Stimulated activated CD8-positive, alpha-beta memory T cell treated with anti-CD3 and anti-CD28 coated beads, Interleukin-4, amount 100 ng/mL, for 24 hours (primary cell): ENCODE data around the gene RNASEH2C.
A peak's percentile ranks its signal among the peaks of the same experiment; 100 is the strongest.
"Not testable (repeated sequence)": the region's sequence is repeated elsewhere in the genome, so short reads cannot be mapped to it uniquely, and the experiment has no call there.

Experiments
- DNase-seq: peaks from one replicate; pipeline ENCODE4 v3.0.0-alpha.2; 2020; ENCODE audit warnings: low read depth

RNASEH2C gene

DNA sequence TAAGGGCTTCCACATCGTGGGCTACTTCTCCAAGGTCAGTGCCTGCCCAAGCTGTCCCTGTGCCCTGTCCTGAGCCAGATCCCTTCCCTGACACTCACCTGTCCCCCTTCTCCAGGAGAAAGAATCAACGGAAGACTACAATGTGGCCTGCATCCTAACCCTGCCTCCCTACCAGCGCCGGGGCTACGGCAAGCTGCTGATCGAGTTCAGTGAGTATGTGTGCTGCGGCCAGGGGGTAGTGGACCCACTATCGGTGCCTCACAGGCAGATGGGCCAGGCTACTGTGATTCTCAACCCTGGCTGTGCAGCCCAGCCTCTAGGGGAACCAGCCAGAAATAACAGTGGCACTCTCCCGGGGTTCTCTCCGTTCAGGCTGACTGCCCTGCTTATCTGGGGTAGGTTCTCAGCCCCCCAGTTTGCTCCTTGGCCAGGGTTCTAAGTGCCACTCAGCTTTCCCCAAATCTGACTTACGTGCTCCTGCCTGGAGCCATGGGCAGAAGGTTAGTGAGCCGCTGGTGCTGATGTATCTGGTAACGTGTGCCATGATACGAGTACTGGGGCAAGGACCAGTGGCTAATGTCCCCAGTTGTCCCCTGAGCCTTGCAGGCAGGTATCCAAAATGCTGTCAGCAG is 3.7 kb downstream of the RNASEH2C start:
- DNase-seq, result no peak

- no peak for DNase-seq
Measured at GRCh38 chr11:65716302-65716701, 4.3 kb downstream of the RNASEH2C start.

- DNase-seq, result no peak
Measured at GRCh38 chr11:65714433-65714832, 6.2 kb downstream of the RNASEH2C start.

DNA sequence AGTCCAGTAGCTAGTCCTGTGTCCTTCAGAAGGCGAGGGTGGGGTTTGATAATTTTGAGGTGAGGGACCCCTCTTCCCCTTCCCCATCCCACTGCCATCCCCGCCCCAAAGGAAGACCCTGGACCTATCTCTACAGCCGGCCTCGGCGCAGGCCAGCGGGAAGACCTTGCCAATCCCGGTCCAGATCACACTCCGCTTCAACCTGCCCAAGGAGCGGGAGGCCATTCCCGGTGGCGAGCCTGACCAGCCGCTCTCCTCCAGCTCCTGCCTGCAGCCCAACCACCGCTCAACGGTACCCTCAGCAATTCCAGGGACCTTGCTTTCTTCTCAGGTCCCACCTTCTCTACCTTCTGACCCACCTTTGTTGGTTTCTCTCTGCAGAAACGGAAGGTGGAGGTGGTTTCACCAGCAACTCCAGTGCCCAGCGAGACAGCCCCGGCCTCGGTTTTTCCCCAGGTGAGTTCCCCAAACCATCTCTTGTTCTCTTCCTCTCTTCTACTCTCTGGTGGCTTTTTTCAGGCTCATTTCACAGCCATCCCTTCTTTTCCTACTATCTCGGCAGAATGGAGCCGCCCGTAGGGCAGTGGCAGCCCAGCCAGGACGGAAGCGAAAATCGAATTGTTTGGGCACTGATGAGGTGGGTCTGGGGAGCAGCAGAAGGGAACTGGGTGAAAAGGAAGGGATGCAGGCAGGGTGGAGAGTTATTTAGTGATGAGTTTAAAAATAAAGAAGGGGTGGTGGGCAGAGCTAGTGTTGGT is 7.2 kb downstream of the RNASEH2C start:
- no peak for DNase-seq

DNA sequence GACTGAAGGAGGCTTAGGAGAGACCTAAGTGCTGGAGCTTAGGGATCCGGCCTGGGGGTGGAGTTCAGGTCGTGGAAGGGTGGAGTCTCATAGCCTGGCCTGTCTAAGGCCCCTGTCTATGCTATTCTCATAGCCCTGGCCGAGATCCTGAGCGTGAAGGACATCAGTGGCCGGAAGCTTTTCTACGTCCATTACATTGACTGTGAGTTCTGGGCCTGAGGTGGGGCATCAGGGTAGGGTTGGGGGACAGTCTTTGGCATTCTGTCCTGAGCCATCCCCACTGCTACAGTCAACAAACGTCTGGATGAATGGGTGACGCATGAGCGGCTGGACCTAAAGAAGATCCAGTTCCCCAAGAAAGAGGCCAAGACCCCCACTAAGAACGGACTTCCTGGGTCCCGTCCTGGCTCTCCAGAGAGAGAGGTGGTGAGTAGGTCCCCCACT is 7.9 kb downstream of the RNASEH2C start:
- DNase-seq, result no peak

DNA sequence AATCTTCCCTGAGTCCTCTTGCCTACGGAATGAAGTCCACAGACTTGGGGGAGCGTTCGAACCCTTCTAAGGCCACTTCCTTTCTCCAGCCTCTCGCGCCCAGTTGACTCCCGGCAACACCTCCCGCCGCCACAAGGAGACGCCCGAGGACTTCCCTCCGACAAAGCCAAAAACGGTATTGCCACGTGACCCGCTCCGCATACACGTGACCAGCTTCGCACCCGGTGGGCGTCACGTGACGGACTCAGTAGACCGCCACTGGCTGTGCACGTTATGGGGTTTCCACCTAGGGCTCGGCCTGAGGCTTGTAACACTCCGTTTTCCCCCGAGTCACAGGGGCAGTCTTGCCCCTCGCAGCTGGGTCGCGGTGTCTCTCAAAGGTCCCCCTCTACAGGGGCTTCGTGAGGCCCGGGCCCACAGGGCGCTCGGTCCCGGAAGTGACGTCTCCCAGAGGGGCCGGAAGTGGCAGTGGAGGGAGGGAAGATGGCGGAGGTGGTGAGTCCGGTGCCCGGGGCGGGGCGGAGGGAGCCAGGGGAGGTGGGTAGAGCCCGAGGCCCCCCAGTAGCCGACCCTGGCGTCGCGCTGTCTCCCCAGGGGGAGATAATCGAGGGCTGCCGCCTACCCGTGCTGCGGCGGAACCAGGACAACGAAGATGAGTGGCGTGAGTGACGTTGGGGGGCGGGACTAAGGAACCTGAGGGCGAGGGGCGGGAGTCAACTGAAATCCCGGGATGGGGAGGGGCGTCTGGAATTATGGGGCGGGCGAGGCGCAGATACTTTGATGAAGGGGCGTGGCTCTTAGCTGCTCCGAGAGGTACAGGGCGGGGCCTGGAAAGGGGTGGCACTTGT is 8.6 kb downstream of the RNASEH2C start, which contains the start of gene KAT5:
KAT5 (plus strand) TSS at position 468 of the 848 bp plus-strand sequence; CDS start at position 484, 16 bp downstream.
- DNase-seq, result peak; percentile 96

DNA sequence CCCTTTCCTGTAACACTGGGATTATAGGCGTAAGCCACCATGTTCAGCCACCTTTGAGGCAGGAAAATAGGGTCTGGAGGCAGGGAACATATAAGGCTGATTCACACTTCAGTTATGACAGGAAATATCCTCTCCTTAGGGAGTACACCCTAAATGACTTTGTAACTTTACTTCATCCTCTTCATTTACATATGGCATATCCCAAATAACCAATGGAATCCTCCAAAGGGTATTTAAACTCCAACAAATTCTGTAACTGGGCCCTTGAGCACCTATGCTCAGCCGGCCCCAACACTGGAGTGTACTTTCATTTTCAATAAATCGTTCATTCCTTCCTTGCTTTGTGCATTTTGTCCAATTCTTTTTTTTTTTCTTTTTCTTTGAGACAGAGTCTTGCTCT is 10.2 kb downstream of the RNASEH2C start:
- DNase-seq, result no peak

- DNase-seq, result no peak
Measured at GRCh38 chr11:65709661-65710060, 10.9 kb downstream of the RNASEH2C start.

- no peak for DNase-seq
Measured at GRCh38 chr11:65708451-65708850, 12.1 kb downstream of the RNASEH2C start.

- not testable (repeated sequence) for DNase-seq
Measured at GRCh38 chr11:65707002-65707401, 13.6 kb downstream of the RNASEH2C start.

GRCh38 chr11:65706303-65706763 is 14.3 kb downstream of the RNASEH2C start:
- peak; percentile 71 for DNase-seq

GRCh38 chr11:65703846-65704245 is 16.8 kb downstream of the RNASEH2C start:
- no peak for DNase-seq

- no peak for DNase-seq
Measured at GRCh38 chr11:65701686-65702085, 18.9 kb downstream of the RNASEH2C start.

DNA sequence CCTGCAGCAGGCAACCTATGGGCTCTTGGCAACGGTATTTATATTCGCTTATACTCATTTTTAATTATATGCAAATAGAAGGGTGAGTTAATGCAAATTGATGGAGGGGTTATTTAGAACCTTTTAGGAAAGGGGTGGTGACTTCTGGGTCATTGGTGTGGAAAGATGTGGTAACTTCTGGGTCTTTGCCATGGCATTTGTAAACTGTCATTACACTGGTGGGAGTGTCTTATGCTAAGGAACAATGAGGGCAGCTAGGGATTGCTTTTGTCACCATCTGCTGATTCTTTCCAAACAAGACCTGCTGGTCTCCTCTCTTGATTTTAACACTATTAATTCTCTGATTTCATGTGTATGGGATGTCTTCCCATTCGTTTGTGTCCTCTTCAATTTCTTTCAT is 20.2 kb downstream of the RNASEH2C start:
- DNase-seq, result no peak

- DNase-seq, result no peak
Measured at GRCh38 chr11:65699306-65699705, 21.3 kb downstream of the RNASEH2C start.

- DNase-seq, result no peak
Measured at GRCh38 chr11:65698205-65698604, 22.4 kb downstream of the RNASEH2C start.

- no peak for DNase-seq
Measured at GRCh38 chr11:65696802-65697552, 23.6 kb downstream of the RNASEH2C start.

- no peak for DNase-seq
Measured at GRCh38 chr11:65695459-65696241, 24.9 kb downstream of the RNASEH2C start.

DNA sequence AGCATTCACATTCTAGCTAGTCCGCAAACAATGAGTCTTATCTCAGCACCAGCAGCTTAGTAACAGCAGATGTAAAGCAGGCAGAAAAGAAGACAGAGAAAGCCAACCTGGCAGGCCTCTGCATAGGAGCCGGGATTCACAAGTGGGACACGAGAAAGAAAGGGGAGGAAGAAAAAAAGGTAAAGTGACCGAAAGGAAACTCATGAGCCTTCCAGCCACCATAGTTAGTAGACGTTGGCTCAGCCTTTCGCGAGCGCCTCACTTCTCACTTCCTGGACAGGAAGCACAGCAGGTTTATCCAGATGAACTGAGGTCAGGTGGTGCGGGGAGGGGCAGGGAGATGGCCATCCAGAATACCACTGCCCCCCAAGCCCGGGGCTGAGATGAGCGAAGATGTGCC is 28.2 kb downstream of the RNASEH2C start:
- DNase-seq, result no peak

DNA sequence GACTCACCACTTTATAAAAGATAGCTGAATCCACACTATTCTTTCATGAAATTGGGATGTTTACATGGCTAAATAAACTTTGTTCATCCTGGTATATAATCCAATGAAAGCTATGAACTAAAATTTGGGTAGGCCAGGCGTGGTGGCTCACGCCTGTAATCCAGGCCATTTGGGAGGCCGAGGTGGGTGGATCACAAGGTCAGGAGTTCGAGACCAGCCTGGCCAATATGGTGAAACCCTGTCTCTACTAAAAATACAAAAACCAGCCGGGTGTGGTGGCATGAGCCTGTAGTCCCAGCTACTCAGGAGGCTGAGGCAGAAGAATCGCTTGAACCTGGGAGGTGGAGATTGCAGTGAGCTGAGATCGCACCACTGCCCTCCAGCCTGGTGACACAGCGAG is 28.8 kb downstream of the RNASEH2C start:
- DNase-seq, result not testable (repeated sequence)

DNA sequence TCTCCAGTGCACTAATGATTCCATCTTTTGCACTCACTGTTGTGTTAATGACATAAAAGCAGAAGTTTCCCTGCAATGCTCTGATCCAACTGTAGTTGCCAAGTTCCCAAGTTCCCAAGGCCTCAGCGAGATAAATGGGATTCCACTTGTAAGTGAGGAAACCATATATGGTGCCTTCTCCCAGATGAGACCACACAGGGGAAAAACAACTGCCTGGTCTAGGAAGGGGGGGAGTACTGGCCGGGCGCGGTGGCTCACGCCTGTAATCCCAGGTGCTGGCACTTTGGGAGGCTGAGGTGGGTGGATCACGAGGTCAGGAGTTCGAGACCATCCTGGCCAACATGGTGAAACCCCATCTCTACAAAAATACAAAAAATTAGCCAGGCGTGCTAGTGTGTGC is 34.6 kb downstream of the RNASEH2C start:
- no peak for DNase-seq
